ENCODE results near the gene EXOC2.

GRCh38 chr6:451847-452246 is 241.1 kb downstream of the EXOC2 start:
- TF ChIP-seq CTCF (IDR thresholded peaks at IDR 0.05) (no peak), POLR2AphosphoS5 (IDR thresholded peaks at IDR 0.05; ENCODE audit: low read depth, low read length) (no peak)

Data from Panc1 (cell line).